ENCODE measurements around the gene VTA1.
"Not testable (repeated sequence)": the region's sequence is repeated elsewhere in the genome, so short reads cannot be mapped to it uniquely, and the experiment has no call there.

DNA sequence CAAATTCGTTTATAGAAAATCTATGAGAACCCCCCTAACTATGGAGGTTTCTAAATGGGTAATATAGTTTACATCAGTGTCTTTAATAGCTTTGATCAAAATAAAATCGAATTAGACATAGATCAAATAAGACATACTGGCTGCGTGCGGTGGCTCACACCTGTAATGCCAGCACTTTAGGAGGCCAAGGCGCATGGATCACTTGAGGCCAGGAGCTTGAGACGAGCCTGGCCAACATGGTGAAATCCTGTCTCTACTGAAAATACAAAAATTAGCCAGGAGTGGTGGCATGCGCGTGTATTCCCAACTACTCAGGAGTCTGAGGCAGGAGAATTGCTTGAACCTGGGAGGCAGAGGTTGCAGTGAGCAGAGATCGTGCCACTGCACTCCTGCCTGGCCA, 36.2 kb upstream of the VTA1 start:
- not testable (repeated sequence) for TF ChIP-seq CTCF (conservative IDR thresholded peaks at IDR 0.05; ENCODE audit: low read length); EZH2phosphoT487 (IDR thresholded peaks at IDR 0.05; ENCODE audit: borderline replicate concordance)
